A673 (cell line): Measurements from ENCODE around the gene NOB1.

Source experiments
- EZH2 ChIP-seq: fragments of 200-600 bp; sonication (generic); IDR thresholded peaks from 2 replicates; pipeline ENCODE4 v1.6.1; 2017; ENCODE audit warnings: borderline replicate concordance, low read depth, mild to moderate bottlenecking, mixed read lengths, antibody characterized with exemption, low read length; ENCODE audit not compliant: poor library complexity, severe bottlenecking
- TF ChIP-seq, protein P1 (sequence below): fragments of 300-800, 200-600 bp; sonication (generic); conservative IDR thresholded peaks from 2 replicates; pipeline ENCODE4 v1.5.1; 2017; ENCODE audit warnings: low read depth, mild to moderate bottlenecking, antibody characterized with exemption, low read length, moderate library complexity, mixed read lengths

DNA sequence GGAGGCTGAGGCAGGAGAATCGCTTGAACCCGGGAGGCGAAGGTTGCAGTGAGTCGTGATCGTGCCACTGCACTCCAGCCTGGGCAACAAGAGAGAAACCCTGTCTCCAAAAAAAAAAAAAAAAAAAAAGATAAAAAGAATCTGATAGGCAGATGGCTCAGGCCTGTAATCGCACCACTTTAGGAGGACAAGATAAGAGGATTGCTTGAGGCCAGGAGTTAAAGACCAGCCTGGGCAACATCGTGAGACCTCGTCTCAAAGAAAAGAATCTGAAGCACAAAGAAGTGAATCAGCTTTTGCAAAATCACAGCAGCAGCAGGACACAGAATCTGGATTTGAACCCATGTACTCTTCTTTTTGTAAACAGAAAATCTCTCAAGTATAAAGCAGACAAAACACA, 7.6 kb downstream of the NOB1 start:
- TF ChIP-seq, protein P1, sequence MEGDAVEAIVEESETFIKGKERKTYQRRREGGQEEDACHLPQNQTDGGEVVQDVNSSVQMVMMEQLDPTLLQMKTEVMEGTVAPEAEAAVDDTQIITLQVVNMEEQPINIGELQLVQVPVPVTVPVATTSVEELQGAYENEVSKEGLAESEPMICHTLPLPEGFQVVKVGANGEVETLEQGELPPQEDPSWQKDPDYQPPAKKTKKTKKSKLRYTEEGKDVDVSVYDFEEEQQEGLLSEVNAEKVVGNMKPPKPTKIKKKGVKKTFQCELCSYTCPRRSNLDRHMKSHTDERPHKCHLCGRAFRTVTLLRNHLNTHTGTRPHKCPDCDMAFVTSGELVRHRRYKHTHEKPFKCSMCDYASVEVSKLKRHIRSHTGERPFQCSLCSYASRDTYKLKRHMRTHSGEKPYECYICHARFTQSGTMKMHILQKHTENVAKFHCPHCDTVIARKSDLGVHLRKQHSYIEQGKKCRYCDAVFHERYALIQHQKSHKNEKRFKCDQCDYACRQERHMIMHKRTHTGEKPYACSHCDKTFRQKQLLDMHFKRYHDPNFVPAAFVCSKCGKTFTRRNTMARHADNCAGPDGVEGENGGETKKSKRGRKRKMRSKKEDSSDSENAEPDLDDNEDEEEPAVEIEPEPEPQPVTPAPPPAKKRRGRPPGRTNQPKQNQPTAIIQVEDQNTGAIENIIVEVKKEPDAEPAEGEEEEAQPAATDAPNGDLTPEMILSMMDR: no peak
- no peak for TF ChIP-seq EZH2
